Measurements from ENCODE around the gene NSFL1C.

The NSFL1C gene

DNA sequence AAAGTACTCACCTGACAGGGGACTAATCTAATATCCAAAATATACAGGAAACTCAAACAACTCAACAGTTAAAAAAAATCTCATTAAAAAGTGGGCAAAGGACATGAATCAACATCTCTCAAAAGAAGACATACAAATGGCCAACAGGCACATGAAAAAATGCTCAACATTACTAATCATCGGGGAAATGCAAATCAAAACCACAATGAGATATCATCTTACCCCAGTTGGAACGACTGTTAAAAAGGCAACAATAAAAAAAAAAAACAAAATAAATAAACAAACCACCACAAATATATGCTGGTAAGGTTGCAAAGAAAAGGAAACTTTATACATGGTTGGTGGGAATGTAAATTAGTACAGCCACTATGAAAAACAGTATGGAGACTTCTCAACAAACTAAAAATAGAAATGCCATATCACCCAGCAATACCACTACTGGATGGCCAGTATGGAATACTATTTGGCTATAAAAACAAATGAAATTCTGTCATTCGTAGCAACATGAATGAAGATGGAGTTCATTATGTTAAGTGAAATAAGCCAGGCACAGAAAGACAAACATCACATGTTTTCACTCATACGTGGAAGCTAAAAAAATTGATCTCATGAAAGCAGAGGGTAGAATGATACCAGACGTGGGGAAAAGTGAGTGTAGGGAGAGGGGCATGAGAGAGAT, 17.9 kb upstream of the NSFL1C start:
- DNase-seq (ENCODE audit: low spot score): no peak

DNA sequence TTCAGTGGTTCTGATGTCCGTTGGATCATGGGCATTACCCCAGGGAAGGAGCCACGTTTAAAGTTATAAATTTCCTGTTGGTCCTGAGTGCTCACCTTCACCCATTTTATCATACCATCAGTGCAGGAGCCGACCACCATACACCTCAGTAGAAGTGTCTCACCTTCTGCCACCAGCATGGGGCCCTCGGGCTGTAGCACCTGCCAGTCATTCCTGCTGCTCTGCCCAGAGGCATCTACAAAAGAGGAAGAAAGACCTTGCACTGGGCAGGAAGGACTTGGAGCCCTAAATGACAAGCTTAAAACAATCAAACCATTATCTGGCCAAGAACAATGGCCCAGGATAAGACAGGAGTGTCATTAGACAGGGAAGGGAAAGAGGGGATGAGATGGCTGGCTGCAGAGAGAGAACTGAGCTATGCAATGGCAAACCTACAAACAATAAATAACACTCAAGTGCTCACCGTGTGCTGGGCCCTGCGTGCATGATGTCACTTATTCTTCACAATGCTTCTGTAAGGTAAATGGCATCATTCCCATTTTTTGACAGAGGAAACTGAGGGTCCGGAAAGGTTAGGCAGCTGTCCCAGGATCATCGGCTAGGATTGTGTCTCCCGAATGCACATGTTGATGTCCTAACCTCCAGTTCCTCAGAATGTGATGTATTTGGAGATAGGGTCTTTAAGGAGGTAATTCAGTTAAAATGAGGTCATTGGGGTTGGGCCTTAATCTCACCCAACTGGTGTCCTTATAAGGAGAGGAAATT, 13.4 kb upstream of the NSFL1C start:
- no peak for DNase-seq (ENCODE audit: low spot score)

DNA sequence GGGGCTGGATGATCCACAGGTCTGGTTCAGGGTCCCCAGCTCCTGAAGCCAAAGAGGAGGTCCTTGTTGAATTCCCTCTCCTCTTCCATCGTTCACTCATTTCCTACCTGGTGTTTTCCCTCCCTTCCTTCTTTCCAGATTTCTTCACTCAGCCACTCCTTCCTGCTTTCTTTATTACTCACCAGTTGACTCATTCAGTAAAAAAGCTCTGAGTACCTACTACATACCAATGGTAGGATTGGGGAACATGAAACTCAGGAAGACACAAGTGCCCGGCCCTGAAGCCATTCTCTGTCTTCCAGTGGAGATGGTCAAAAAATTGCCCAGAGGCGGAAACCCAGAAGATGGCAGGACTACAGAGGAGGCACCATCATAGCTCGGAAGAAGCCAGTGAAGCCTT, 11.9 kb upstream of the NSFL1C start:
- no peak for DNase-seq (ENCODE audit: low spot score)

GRCh38 chr20:1477896-1478490, 11.3 kb upstream of the NSFL1C start:
- no peak for DNase-seq (ENCODE audit: low spot score)

GRCh38 chr20:1474817-1475603, 8.4 kb upstream of the NSFL1C start:
- peak; percentile 51 for DNase-seq (ENCODE audit: low spot score)

- no peak for DNase-seq (ENCODE audit: low spot score)
Measured at GRCh38 chr20:1474325-1474724, 7.7 kb upstream of the NSFL1C start.

GRCh38 chr20:1473246-1474220, 6.9 kb upstream of the NSFL1C start:
- DNase-seq (ENCODE audit: low spot score): no peak

- no peak for DNase-seq (ENCODE audit: low spot score)
Measured at GRCh38 chr20:1472556-1473245, 6.1 kb upstream of the NSFL1C start.

DNA sequence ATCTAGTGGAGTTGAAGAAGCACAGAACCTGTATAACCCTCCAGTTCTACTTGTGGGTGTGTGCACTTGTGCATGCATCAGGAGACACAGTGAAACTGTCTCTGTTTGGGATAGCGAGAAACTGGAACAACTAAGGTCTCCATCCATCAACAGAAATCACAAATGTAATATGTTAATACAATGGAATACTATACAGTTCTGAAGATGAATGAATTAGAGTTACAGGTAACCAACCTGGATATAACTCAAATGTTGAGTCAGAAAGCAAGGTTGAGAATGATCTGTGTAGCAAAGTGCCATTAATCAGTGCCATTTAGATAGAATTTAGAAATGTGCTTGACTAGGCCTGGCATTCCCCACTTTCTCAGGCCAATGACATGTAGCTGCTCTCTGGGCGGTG, 4.6 kb upstream of the NSFL1C start:
- DNase-seq (ENCODE audit: low spot score): no peak

DNA sequence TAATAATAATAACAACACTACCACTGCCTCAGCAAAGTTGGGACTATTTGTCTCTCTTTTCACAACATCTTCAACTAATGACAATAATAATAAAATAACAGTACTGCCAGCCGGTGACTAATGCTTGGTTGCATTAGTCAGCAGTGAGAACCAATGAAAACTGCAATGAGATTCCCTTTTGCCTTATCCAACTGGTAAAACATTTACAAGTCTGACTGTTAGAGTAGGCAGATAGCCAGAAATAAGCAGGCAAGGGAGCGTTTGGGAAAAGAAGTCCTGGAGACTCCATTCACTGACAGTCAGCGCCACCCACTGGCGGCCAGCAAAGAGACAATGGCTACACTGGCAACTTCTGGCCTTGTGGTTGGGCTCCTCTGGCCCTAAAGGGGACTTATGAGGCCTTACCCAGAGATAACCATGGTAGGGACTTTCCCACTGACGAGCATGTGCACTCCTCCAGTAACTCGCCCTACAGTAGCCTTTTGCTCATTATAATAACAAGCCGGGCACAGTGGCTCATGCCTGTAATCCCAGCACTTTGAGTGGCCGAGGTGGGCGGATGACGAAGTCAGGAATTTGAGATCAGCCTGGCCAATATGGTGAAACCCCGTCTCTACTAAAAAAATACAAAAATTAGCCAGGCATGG, 3.4 kb upstream of the NSFL1C start:
- peak; percentile 81 for DNase-seq (ENCODE audit: low spot score)

- DNase-seq (ENCODE audit: low spot score): no peak
Measured at GRCh38 chr20:1469306-1469905, 2.8 kb upstream of the NSFL1C start.

- no peak for DNase-seq (ENCODE audit: low spot score)
Measured at GRCh38 chr20:1468117-1468624, 1.5 kb upstream of the NSFL1C start.

DNA sequence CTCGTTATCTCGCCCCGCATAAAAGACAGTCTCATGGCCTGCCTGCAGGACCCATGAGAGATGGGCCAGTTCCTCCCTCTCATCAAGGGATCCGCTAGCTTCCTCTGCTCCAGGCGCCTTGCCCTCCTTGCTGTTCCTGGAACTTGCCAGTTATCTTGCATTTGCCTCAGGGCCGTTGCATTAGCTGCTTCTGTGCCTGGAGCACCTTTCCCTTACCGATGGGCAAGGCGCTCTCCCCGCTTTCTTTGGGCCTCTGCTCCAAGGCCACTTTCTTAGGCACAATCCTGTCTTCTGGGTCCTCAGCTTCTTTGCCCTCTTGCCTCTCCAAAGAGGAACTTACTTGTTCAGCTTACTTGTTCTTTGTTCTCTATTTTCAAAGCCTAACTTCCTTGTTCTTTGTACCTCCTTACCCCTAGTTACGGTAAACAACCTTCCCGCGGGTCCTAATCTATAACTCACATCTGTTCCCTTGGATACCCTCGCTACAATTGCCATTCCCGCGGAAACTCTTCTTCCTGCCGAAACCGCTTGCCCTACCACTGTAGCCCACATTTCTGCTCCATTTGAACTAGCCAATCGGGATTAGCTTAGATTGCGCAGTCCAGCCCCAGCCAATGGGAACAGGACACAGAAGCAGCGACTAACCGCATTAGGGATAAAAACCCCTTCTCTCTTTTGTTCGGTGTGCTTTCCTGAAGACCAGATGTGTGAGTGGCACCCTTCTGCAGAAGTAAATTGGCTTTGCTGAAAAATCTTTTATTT, 887 bp upstream of the NSFL1C start:
- DNase-seq (ENCODE audit: low spot score): no peak

- no peak for DNase-seq (ENCODE audit: low spot score)
Measured at GRCh38 chr20:1467082-1467354, 369 bp upstream of the NSFL1C start.

- no peak for DNase-seq (ENCODE audit: low spot score)
Measured at GRCh38 chr20:1465470-1466210, 1.0 kb downstream of the NSFL1C start.

DNA sequence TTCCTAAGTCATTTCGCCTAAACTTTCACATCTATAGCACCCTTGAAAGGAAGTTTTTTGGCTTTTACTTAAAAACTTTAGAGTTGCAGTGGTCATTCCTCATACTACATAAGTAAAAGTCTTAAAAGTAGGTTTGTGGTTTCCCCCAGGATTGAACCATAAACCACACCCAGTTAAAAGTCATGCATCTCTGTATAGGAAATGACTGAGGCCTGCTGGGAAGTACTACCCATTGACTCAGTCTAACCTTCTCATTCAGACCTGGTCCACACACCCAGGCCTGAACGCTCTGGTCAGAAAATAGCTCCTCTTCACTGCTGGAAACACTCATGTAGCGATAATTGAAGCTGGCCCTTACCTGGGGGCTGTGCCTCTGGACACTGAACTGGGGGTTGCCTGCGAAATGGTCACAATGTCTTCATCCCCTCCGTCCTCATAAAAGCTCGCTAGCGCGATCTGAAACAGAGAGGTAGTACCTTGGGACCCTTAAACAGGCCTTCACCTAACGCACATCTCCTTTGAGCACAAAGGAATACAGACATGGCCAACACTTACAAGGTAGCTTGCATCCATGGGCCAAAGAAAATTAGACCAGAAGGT, 2.6 kb downstream of the NSFL1C start:
- DNase-seq (ENCODE audit: low spot score): no peak

DNA sequence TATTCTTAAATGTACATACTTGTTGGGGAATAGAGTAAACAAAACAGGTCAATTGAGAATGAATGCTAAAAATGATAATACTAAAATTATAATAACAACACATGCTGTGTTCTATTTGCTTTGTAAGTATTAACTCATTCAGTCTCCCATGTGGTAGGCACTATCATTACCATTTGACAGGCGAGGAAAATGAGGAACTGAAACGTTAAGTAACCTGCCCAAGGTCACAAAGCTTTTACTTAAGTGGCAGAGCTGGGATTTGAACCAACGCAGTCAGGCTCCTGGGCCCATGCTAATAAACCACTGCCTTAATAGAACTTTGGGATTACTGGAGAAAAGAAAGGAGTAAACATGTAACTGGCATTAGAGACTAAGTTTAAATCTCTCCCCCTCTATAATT, 3.8 kb downstream of the NSFL1C start:
- DNase-seq (ENCODE audit: low spot score): peak; percentile 50

DNA sequence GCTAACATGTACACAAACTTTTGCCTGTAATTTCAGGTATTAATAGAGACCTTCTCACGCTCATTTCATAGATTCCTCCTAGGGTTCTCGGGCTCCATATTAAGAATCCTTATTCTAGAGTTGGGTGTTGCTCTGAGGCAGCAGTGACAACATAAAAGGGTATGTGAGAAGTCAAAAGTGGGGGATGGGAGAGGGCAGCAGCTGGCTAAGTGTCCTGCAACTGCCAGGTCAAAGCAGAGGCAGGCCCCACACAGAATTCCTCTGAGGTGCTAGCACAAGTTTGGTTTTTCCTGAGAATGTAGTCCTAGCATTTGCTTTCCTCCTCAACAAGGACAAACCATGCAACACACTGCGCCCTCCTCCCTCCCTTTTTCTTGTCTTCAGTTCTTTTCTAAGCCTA, 4.6 kb downstream of the NSFL1C start:
- DNase-seq (ENCODE audit: low spot score): no peak

Measured in NAMALWA (cell line).